Endodermal cell (in vitro differentiated cells): ENCODE results near the gene KRT7. TPM values are rescaled to one million over a fixed set of nuclear protein-coding genes. Genes with fewer than 3 reads are reported as not detected.

Source experiments
- DNase-seq: peaks from one replicate; pipeline ENCODE4 v3.0.0-alpha.2; 2017
- H3K27ac ChIP-seq: 2 replicates; pipeline ENCODE4 v1.5.1; 2013; ENCODE audit warnings: mild to moderate bottlenecking, low read depth, low read length, moderate library complexity
- H3K27me3 ChIP-seq: 2 replicates; pipeline ENCODE4 v1.6.1; 2013; ENCODE audit warnings: mild to moderate bottlenecking, low read length, moderate library complexity; ENCODE audit not compliant: insufficient read depth, control insufficient read depth, poor library complexity, severe bottlenecking
- H3K36me3 ChIP-seq: 2 replicates; pipeline ENCODE4 v1.7.0; 2013; ENCODE audit warnings: mild to moderate bottlenecking, low read length, moderate library complexity; ENCODE audit not compliant: control insufficient read depth, insufficient read depth
- H3K4me1 ChIP-seq: one replicate; pipeline ENCODE4 v1.7.0; 2013; ENCODE audit warnings: low read length; ENCODE audit not compliant: control insufficient read depth, insufficient read depth
- H3K4me3 ChIP-seq: 2 replicates; pipeline ENCODE4 v1.5.1; 2013; ENCODE audit warnings: mild to moderate bottlenecking, low read length, moderate library complexity
- H3K9ac ChIP-seq: 2 replicates; pipeline ENCODE4 v1.6.1; 2013; ENCODE audit warnings: mild to moderate bottlenecking, low read length, moderate library complexity; ENCODE audit not compliant: poor library complexity, severe bottlenecking; ENCODE audit errors: extremely low read depth
- H3K9me3 ChIP-seq: 2 replicates; pipeline ENCODE4 v1.6.1; 2013; ENCODE audit warnings: mild to moderate bottlenecking, low read length, moderate library complexity; ENCODE audit not compliant: control insufficient read depth
- H3K27ac Mint-ChIP-seq: 2 replicates; pipeline ENCODE4 v1.8.0; 2020; ENCODE audit warnings: mixed read lengths
- H3K27me3 Mint-ChIP-seq: 2 replicates; pipeline ENCODE4 v1.8.0; 2021; ENCODE audit warnings: mild to moderate bottlenecking, mixed read lengths; ENCODE audit not compliant: insufficient read depth
- H3K36me3 Mint-ChIP-seq: 2 replicates; pipeline ENCODE4 v1.8.0; 2020; ENCODE audit warnings: low read depth, mixed read lengths
- H3K4me1 Mint-ChIP-seq: 2 replicates; pipeline ENCODE4 v1.8.0; 2020; ENCODE audit warnings: mixed read lengths
- H3K4me3 Mint-ChIP-seq: 2 replicates; pipeline ENCODE4 v1.8.0; 2020; ENCODE audit warnings: mild to moderate bottlenecking, moderate library complexity, mixed read lengths
- H3K9me3 Mint-ChIP-seq: 2 replicates; pipeline ENCODE4 v1.8.0; 2020; ENCODE audit warnings: mild to moderate bottlenecking, mixed read lengths
- CTCF ChIP-seq: fragments of 200-600 bp; sonication (generic); conservative IDR thresholded peaks from 2 replicates; pipeline ENCODE4 v1.5.0; 2021; ENCODE audit warnings: antibody characterized with exemption, mild to moderate bottlenecking
- WGBS, 2 experiments: methylation state at CpG; one replicate each; pipeline versions ENCODE4 v1.1.5 to v1.1.7; 2013; ENCODE audit warnings: missing lambda C conversion rate in 2 of 2, mixed read lengths in 1 of 2; ENCODE audit not compliant: insufficient coverage in 1 of 2, insufficient read length in 1 of 2; 5-methylcytosine and 5-hydroxymethylcytosine counted together
- total RNA-seq, 2 donors: library from RNA; stranded (reverse); fragmentation: NEBNext Ultra II Directional in 1 of 2; extraction: Animal tissue kit (Norgen Biotek cat#: 25700) in 1 of 2; gene quantifications; 2 replicates in 1 of 2; 3 replicates in 1 of 2; pipeline ENCODE4 v1.2.1, GENCODE V29; 2021

The KRT7 gene
- total RNA-seq, 2 donors from 2014 or later = 1.5 TPM; not detected in 1

- Histone ChIP-seq H3K27ac (no peak overlapping the region), H3K9ac (no peak overlapping the region), H3K4me3 (no peak overlapping the region), H3K4me1 (no peaks in the 10 kb centered on the region), H3K27me3 (no peaks in the 10 kb centered on the region), H3K36me3 (no peaks in the 10 kb centered on the region), H3K9me3 (no peaks in the 10 kb centered on the region)
- TF ChIP-seq CTCF = no peak
- H3K36me3 Mint-ChIP-seq = no peaks in the 10 kb centered on the region
- no peaks in the 10 kb centered on the region for H3K9me3 Mint-ChIP-seq
- no peak overlapping the region for H3K27ac Mint-ChIP-seq
- WGBS, 2 experiments = 88 to 92% methylated on average over 9 to 11 of the region's 11 CpGs
- peaks cover 2% of the 10 kb centered on the region for H3K4me1 Mint-ChIP-seq
- DNase-seq = no peak
- H3K27me3 Mint-ChIP-seq = no peaks in the 10 kb centered on the region
- H3K4me3 Mint-ChIP-seq = no peak overlapping the region
These were observed 35.4 kb upstream of the KRT7 start for GRCh38 chr12:52197371-52198231.

- Histone ChIP-seq H3K4me3 (no peak overlapping the region), H3K27me3 (no peaks in the 10 kb centered on the region), H3K36me3 (no peaks in the 10 kb centered on the region), H3K9ac (no peak overlapping the region), H3K4me1 (no peaks in the 10 kb centered on the region), H3K9me3 (no peaks in the 10 kb centered on the region), H3K27ac (no peak overlapping the region)
- Mint-ChIP-seq H3K4me3 (no peak overlapping the region), H3K4me1 (peaks cover 2% of the 10 kb centered on the region), H3K36me3 (no peaks in the 10 kb centered on the region), H3K9me3 (no peaks in the 10 kb centered on the region), H3K27me3 (no peaks in the 10 kb centered on the region), H3K27ac (no peak overlapping the region)
- no peak for TF ChIP-seq CTCF
- DNase-seq = no peak
- 82 to 86% methylated on average over 5 of the region's 5 CpGs for whole genome bisulfite sequencing, 2 experiments
These were observed 34.4 kb upstream of the KRT7 start for GRCh38 chr12:52198454-52199215.

- H3K27ac ChIP-seq = no peak overlapping the region
- 88 to 94% methylated on average over 6 to 8 of the region's 8 CpGs for WGBS, 2 experiments
These were observed 33.6 kb upstream of the KRT7 start for GRCh38 chr12:52199294-52199919.

More at GRCh38 chr12:52199294-52199919, 33.6 kb upstream of the KRT7 start:
- no peaks in the 10 kb centered on the region for H3K36me3 Mint-ChIP-seq
- DNase-seq = no peak
- peaks cover 2% of the 10 kb centered on the region for H3K4me1 Mint-ChIP-seq
- no peak overlapping the region for H3K9ac ChIP-seq
- H3K27me3 ChIP-seq = no peaks in the 10 kb centered on the region
- H3K4me3 ChIP-seq = no peak overlapping the region
- no peak overlapping the region for H3K4me3 Mint-ChIP-seq
- no peaks in the 10 kb centered on the region for H3K4me1 ChIP-seq
- no peaks in the 10 kb centered on the region for H3K9me3 ChIP-seq
- no peaks in the 10 kb centered on the region for H3K27me3 Mint-ChIP-seq
- H3K27ac Mint-ChIP-seq = no peak overlapping the region
- H3K36me3 ChIP-seq = no peaks in the 10 kb centered on the region
- TF ChIP-seq CTCF = no peak
- H3K9me3 Mint-ChIP-seq = no peaks in the 10 kb centered on the region
